Thyroid gland (tissue), 4 donors: Measurements from ENCODE around the gene FRA10AC1.

Experiments
- CTCF ChIP-seq, 6 experiments: fragments of 200-600 bp in 3 of 6; fragments of 450-650 bp in 3 of 6; sonication (generic) in 3 of 6; IDR thresholded peaks; one replicate each; pipeline ENCODE4 v1.5.1; 2016 to 2019; ENCODE audit warnings: antibody characterized with exemption in 6 of 6, mild to moderate bottlenecking in 2 of 6, inconsistent platforms in 1 of 6, moderate library complexity in 1 of 6
- POLR2A ChIP-seq, 2 donors: fragments of 450-650 bp; IDR thresholded peaks; one replicate each; pipeline ENCODE4 v1.6.1; 2017; ENCODE audit warnings: antibody characterized with exemption in 2 of 2, mild to moderate bottlenecking in 2 of 2, moderate library complexity in 1 of 2

GRCh38 chr10:93680412-93681047 is 21.9 kb downstream of the FRA10AC1 start:
- TF ChIP-seq CTCF (IDR thresholded peaks at IDR 0.05) (peak in 3 of 6 experiments; percentile 15 to 28 (median 27)), POLR2A (IDR thresholded peaks at IDR 0.05) (no peak)
